Measurements from ENCODE around the gene SLC25A34.

Gene SLC25A34

GRCh38 chr1:15757016-15757543, 21.0 kb downstream of the SLC25A34 start:
- Histone ChIP-seq H3K27me3 (ENCODE audit: low read depth, low read length) (peaks cover 5% of the 10 kb centered on the region; the same call in 1 of the 2 replicates), H3K4me1 (ENCODE audit: low read length) (no peaks in the 10 kb centered on the region), H4K20me1 (ENCODE audit: insufficient read depth, low read length) (no peaks in the 10 kb centered on the region), H3K27ac (ENCODE audit: low read length) (no peak overlapping the region), H3K4me2 (ENCODE audit: low read length) (no peak overlapping the region), H3K36me3 (replicated peaks; ENCODE audit: low read depth, low read length) (no peaks in the 10 kb centered on the region), H3K4me3 (ENCODE audit: low read length) (no peak overlapping the region), H3K9me3 (ENCODE audit: insufficient read depth, low read length) (no peaks in the 10 kb centered on the region), H3K79me2 (ENCODE audit: low read length) (no peaks in the 10 kb centered on the region), H3K9ac (ENCODE audit: low read length) (no peak overlapping the region), H2AFZ (ENCODE audit: low read depth, low read length) (no peak overlapping the region)
- TF ChIP-seq EZH2phosphoT487 (IDR thresholded peaks at IDR 0.05; ENCODE audit: low read depth): no peak
- TF ChIP-seq CTCF (IDR thresholded peaks at IDR 0.05; ENCODE audit: low read depth, low read length): no peak

GRCh38 chr1:15757575-15758342, 21.7 kb downstream of the SLC25A34 start:
- no peaks in the 10 kb centered on the region for H4K20me1 ChIP-seq (ENCODE audit: insufficient read depth, low read length)
- H3K79me2 ChIP-seq (ENCODE audit: low read length): no peaks in the 10 kb centered on the region
- H3K4me1 ChIP-seq (ENCODE audit: low read length): no peaks in the 10 kb centered on the region
- no peaks in the 10 kb centered on the region for H3K9me3 ChIP-seq (ENCODE audit: insufficient read depth, low read length)
- no peak for TF ChIP-seq EZH2phosphoT487 (IDR thresholded peaks at IDR 0.05; ENCODE audit: low read depth)
- TF ChIP-seq CTCF (IDR thresholded peaks at IDR 0.05; ENCODE audit: low read depth, low read length): no peak
- H3K27ac ChIP-seq (ENCODE audit: low read length): no peak overlapping the region
- no peak overlapping the region for H3K4me3 ChIP-seq (ENCODE audit: low read length)
- H3K9ac ChIP-seq (ENCODE audit: low read length): no peak overlapping the region
- H3K4me2 ChIP-seq (ENCODE audit: low read length): no peak overlapping the region
- H2AFZ ChIP-seq (ENCODE audit: low read depth, low read length): no peak overlapping the region
- peaks cover 5% of the 10 kb centered on the region; the same call in 1 of the 2 replicates for H3K27me3 ChIP-seq (ENCODE audit: low read depth, low read length)
- no peaks in the 10 kb centered on the region for H3K36me3 ChIP-seq (replicated peaks; ENCODE audit: low read depth, low read length)

DNA sequence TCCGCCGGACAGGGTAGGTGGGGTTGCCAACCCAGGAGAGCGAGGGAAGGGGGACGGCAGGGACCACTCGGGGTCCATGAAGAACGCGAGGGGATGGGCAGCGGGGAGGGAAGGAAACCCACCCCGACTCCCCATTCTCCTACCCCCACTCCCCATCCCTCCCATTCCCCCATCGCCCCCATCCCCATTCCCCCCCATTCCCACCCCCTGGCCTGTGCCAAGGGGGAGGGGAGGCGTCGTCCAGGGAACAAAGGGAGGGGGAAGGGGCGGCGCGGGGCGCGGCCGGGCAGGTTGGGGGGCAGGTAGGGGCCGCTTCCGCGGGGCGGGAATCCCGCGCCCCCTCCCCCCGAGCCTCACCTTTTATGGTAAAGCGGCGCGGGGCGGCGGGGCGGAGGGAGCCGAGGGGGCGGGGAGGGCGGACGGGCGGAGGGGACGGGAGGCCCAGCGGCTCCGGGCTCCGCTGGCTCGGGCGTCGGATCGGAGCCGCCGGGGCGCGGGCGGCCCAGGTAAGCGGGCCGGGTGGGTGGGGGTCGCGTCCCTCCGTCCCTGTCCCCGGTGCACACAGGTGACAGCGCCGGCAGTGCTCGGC, 22.4 kb downstream of the SLC25A34 start, which contains the start of gene FBLIM1:
TSS of gene FBLIM1 (plus strand) at position 453 of the 589 bp plus-strand sequence. CDS start 6,189 bp downstream, outside the sequence.
- H3K27me3 ChIP-seq (ENCODE audit: low read depth, low read length): peaks cover 5% of the 10 kb centered on the region; the same call in 1 of the 2 replicates
- H3K79me2 ChIP-seq (ENCODE audit: low read length): no peaks in the 10 kb centered on the region
- no peaks in the 10 kb centered on the region for H3K9me3 ChIP-seq (ENCODE audit: insufficient read depth, low read length)
- H4K20me1 ChIP-seq (ENCODE audit: insufficient read depth, low read length): no peaks in the 10 kb centered on the region
- no peak within 1 kb of the TSS for H3K9ac ChIP-seq (ENCODE audit: low read length)
- no peaks in the 10 kb centered on the region for H3K36me3 ChIP-seq (replicated peaks; ENCODE audit: low read depth, low read length)
- H3K4me2 ChIP-seq (ENCODE audit: low read length): no peak within 1 kb of the TSS
- TF ChIP-seq CTCF (IDR thresholded peaks at IDR 0.05; ENCODE audit: low read depth, low read length): no peak
- TF ChIP-seq EZH2phosphoT487 (IDR thresholded peaks at IDR 0.05; ENCODE audit: low read depth): no peak
- H3K27ac ChIP-seq (ENCODE audit: low read length): no peak within 1 kb of the TSS
- H3K4me3 ChIP-seq (ENCODE audit: low read length): no peak within 1 kb of the TSS
- H2AFZ ChIP-seq (ENCODE audit: low read depth, low read length): no peak within 1 kb of the TSS
- no peaks in the 10 kb centered on the region for H3K4me1 ChIP-seq (ENCODE audit: low read length)
